HUES48 (cell line): Measurements from ENCODE around the gene BNIP3.
A peak's percentile ranks its signal among the peaks of the same experiment; 100 is the strongest.

Experiments used
- H3K27ac ChIP-seq: one replicate; pipeline ENCODE4 v1.7.0; 2013; ENCODE audit warnings: low read depth, low read length, inconsistent platforms
- H3K27me3 ChIP-seq: 2 replicates; pipeline ENCODE4 v1.6.1; 2013; ENCODE audit warnings: mild to moderate bottlenecking, low read length; ENCODE audit not compliant: control insufficient read depth, insufficient read depth
- H3K36me3 ChIP-seq: 2 replicates; pipeline ENCODE4 v1.6.1; 2013; ENCODE audit warnings: low read length; ENCODE audit not compliant: control insufficient read depth, insufficient read depth
- H3K4me1 ChIP-seq: 2 replicates; pipeline ENCODE4 v1.6.1; 2013; ENCODE audit warnings: mild to moderate bottlenecking, low read length; ENCODE audit not compliant: control insufficient read depth, insufficient read depth
- H3K4me3 ChIP-seq: 2 replicates; pipeline ENCODE4 v1.5.1; 2013; ENCODE audit warnings: mild to moderate bottlenecking, low read depth, low read length
- H3K9ac ChIP-seq: 2 replicates; pipeline ENCODE4 v1.6.1; 2013; ENCODE audit warnings: mild to moderate bottlenecking, low read depth, low read length, moderate library complexity
- H3K9me3 ChIP-seq: 2 replicates; pipeline ENCODE4 v1.6.1; 2013; ENCODE audit warnings: low read length; ENCODE audit not compliant: control insufficient read depth, insufficient read depth

BNIP3 gene

DNA sequence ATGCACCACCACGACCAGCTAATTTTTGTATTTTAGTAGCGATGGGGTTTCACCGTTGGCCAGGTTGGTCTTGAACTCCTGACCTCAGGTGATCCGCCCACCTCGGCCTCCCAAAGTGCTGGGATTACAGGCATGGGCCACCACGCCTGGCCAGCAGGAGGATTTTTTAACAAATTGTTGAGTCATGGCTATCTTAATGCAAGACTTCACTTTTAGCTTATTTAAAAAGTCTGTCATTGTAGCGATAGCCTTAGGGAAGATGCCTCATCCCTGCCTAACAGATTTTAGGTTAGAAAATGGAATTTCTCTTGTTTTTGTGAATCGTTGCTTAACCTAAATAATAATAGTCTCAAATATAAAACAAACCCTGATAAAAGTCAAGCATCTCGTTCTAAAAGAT, 45.4 kb downstream of the BNIP3 start:
- Histone ChIP-seq H3K36me3 (peaks cover 61% of the 10 kb centered on the region), H3K4me1 (no peaks in the 10 kb centered on the region), H3K9ac (no peak overlapping the region), H3K9me3 (no peaks in the 10 kb centered on the region), H3K27me3 (no peaks in the 10 kb centered on the region), H3K4me3 (no peak overlapping the region), H3K27ac (no peak overlapping the region)

- peaks cover 50% of the 10 kb centered on the region for H3K36me3 ChIP-seq
- H3K9ac ChIP-seq: no peak overlapping the region
- no peak overlapping the region for H3K4me3 ChIP-seq
- H3K27me3 ChIP-seq: no peaks in the 10 kb centered on the region
- peaks cover 9% of the 10 kb centered on the region; the same call in 1 of the 2 replicates for H3K4me1 ChIP-seq
- no peaks in the 10 kb centered on the region for H3K9me3 ChIP-seq
- H3K27ac ChIP-seq: no peak overlapping the region
Measured at GRCh38 chr10:131935260-131935659, 46.5 kb downstream of the BNIP3 start.

GRCh38 chr10:131934769-131935168, 47.0 kb downstream of the BNIP3 start:
- Histone ChIP-seq H3K9me3 (no peaks in the 10 kb centered on the region), H3K9ac (no peak overlapping the region), H3K27me3 (no peaks in the 10 kb centered on the region), H3K4me1 (peaks cover 14% of the 10 kb centered on the region), H3K4me3 (no peak overlapping the region), H3K36me3 (peaks cover 45% of the 10 kb centered on the region), H3K27ac (peak overlapping the region; percentile 22)

DNA sequence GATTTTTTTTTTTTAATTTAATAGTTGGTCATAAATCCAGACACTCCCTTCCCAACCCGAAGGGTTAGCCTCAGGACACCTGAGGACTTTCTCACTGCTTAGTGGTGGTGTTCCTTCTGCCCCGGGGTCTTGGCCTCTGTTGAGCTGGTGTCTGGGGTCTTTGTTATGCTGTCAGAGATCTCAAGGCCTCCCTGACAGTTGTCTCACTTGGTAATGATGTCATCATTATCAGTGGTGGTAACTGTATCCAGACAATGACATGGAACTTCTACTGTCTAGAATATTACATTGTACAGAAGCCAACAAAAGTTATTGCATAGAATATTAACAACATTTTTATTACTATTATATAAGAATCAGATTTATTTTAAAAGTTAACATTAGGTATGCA, 48.0 kb downstream of the BNIP3 start:
- no peak overlapping the region for H3K27ac ChIP-seq
- no peaks in the 10 kb centered on the region for H3K9me3 ChIP-seq
- H3K36me3 ChIP-seq: peaks cover 41% of the 10 kb centered on the region
- H3K9ac ChIP-seq: no peak overlapping the region
- H3K27me3 ChIP-seq: no peaks in the 10 kb centered on the region
- no peak overlapping the region for H3K4me3 ChIP-seq
- H3K4me1 ChIP-seq: peaks cover 24% of the 10 kb centered on the region

DNA sequence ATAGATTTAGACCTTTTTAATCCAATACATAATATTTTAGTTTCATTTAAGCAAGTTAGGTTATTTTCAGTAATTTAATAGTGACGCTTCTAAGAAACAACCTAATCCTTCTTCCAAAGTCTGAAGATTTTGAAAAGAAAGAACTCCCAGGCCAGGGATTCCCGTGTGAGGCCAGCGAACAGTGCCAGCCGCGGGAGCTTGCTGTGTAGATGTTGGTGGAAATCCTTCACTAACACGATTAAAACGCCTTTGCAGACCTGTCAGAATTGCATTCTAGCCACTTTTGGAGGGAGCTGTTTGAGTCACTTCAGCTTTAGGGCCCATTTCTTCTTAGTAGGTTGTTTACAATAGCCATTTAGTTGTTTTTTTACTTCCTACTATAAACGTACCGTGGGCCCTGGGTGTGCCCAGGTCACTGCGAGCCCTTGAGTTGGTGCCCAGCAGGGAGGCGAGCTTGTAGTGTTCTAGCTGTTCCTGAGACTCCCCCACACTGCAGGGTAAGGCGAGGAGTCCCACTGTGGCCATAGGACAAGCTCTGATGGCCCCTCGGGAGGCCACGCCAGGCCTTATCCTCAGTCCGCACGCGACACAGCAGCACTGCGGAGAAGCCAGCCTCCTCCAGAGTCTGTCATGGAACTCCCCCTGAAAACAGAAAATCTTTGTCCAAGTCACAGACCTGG, 48.6 kb downstream of the BNIP3 start:
- Histone ChIP-seq H3K4me1 (peaks cover 27% of the 10 kb centered on the region), H3K27ac (no peak overlapping the region), H3K4me3 (no peak overlapping the region), H3K9me3 (no peaks in the 10 kb centered on the region), H3K27me3 (no peaks in the 10 kb centered on the region), H3K9ac (no peak overlapping the region), H3K36me3 (peaks cover 35% of the 10 kb centered on the region)

DNA sequence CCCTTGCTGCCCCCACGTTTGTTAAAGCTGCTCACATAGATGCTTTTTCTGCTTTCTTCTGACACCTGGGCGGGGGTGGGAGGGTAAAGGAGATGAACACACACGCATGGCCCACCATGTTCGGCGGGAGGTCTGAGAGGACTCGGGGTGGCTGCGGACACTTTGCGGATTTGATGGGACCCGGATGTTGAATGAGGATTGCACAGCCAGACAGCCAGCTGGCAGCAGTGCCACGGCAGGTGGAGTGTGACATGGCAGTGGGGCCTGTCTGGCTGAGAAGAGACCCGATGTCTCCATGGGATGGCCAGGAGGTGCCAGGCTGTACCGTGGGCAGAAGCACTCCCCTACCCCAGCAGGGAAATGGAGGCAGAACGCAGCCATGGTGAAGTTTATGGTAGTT, 49.7 kb downstream of the BNIP3 start:
- Histone ChIP-seq H3K36me3 (peaks cover 24% of the 10 kb centered on the region), H3K4me3 (no peak overlapping the region), H3K27ac (no peak overlapping the region), H3K27me3 (no peaks in the 10 kb centered on the region), H3K4me1 (peaks cover 30% of the 10 kb centered on the region), H3K9me3 (no peaks in the 10 kb centered on the region), H3K9ac (no peak overlapping the region)

DNA sequence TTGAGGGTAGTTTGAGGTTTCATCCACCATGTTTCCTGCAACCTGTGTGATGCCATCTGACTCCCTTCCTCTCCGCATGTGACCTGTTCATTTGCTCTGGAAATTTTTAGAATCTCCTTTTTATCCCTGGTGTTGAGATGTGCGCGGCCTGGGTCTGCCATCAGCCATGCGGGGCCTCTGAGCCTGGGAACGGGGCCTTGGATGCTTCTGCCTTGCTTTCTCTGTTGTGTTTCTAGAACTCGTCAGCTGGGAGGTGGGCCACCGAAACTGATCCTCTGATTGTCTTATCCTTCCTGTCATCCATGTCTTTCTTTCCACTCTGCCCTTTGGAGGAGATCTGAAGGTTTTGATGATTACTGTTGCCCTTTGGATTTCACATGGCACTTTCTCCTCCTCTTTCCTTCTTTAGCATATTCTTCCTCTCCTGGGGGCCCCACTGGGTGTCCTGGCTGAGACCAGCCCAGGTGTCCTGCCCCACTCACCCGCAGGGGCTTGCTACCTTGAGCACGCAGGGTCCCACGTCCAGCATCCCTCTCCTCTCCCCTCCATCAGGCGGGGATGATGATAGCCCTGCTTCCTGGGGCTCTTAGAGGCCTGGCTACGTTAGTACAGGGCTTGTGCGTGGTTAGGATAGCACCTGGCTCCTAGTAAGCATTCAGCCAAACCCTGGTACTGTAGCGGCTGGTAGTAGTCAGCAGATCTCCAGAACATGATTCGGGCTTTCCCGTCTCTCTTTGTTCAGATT, 51.0 kb downstream of the BNIP3 start:
- Histone ChIP-seq H3K27ac (no peak overlapping the region), H3K9ac (no peak overlapping the region), H3K36me3 (peaks cover 16% of the 10 kb centered on the region), H3K4me3 (no peak overlapping the region), H3K9me3 (no peaks in the 10 kb centered on the region), H3K4me1 (peaks cover 38% of the 10 kb centered on the region), H3K27me3 (no peaks in the 10 kb centered on the region)

- H3K36me3 ChIP-seq: peaks cover 12% of the 10 kb centered on the region
- H3K9me3 ChIP-seq: no peaks in the 10 kb centered on the region
- H3K4me3 ChIP-seq: no peak overlapping the region
- no peak overlapping the region for H3K27ac ChIP-seq
- peaks cover 43% of the 10 kb centered on the region for H3K4me1 ChIP-seq
- H3K27me3 ChIP-seq: no peaks in the 10 kb centered on the region
- H3K9ac ChIP-seq: no peak overlapping the region
Measured at GRCh38 chr10:131930150-131930549, 51.6 kb downstream of the BNIP3 start.

DNA sequence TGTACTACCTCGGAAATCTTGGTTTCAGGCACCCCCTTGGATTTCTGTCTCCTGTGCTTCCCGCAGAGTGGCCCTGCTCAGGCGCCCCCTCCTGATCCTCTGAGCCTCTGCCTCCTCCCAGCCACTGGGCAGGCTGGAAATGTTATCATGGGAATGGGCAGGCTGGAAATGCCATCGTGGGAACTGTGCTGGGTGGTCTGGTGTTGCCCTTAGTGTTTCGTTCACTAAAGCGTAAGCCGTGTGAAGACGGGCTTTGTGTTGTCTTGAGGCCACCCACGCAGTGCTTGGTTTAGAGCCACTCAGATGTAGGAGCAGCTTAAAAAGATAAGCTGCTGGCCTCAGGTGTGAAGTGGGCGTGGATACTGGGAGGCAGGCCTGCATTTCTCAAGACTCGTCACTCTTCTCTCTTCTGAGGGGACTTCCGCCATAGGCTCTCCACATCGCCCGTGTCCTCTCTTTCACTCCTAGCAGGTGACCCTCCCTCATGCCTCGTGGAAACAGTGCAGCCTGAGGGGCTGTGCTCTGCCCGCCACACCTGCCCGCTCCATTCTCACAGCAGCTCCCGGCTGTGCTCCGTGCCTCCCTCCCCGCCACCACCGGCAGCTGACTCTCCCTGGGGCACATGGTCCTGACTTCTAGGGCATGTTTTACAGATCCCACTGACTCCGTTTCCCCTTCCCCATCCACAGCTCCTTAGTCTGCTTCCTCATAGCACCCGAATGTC, 52.4 kb downstream of the BNIP3 start:
- no peak overlapping the region for H3K9ac ChIP-seq

DNA sequence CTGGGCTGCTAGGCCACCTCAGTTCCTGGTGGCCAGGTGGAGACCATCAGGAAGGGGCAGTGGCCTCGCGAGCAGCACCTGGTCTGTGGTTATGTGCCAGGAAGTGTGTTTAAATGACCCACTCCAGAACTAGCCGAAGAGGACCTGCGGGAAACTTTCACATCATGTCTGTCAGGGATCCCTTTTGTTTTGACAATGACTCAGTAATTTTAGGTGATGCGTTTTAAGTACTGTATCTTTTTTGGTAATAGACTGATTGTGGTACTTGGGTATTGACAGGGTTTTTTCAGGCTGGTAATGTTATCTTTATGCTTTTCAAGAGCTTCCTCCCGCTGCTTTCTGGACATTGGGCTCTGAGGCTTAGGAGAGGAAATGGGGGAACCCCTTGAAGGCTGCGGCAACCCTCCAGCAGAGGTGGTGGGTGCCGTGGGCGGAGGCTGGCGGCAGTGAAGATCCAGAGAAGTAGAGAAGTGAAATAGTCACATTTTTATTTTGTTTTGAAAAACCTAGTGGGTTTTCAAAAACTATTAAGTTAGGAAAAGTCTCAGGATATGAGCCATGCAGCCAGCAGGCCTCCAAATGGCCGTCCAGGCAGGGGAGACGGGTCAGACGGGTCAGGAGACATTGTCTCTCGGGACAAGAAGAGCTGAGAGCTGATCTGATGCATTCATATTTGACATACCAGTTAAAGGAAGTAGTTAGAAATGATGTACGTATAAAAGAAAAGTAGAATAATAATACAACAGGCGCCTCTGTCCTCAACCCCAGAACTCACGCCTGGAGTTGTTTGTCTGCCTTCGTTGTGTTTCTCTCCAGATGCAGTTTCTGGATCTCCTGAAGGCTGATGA, 53.3 kb downstream of the BNIP3 start:
- Histone ChIP-seq H3K9me3 (no peaks in the 10 kb centered on the region), H3K36me3 (no peaks in the 10 kb centered on the region), H3K9ac (no peak overlapping the region), H3K4me1 (peaks cover 43% of the 10 kb centered on the region), H3K4me3 (no peak overlapping the region), H3K27ac (peak overlapping the region; percentile 17), H3K27me3 (no peaks in the 10 kb centered on the region)

More for the DNA sequence above, 52.4 kb downstream of the BNIP3 start:
- Histone ChIP-seq H3K4me1 (peaks cover 43% of the 10 kb centered on the region), H3K27ac (peak overlapping the region; percentile 17), H3K4me3 (no peak overlapping the region), H3K9me3 (no peaks in the 10 kb centered on the region), H3K27me3 (no peaks in the 10 kb centered on the region), H3K36me3 (0 out of 2 replicates have a peak, but pooled peaks cover 3% of the 10 kb centered on the region)
